ENCODE data around the gene MCCC2. TPM values are rescaled to one million over a fixed set of nuclear protein-coding genes. Genes with fewer than 3 reads are reported as not detected.
A peak's percentile ranks its signal among the peaks of the same experiment; 100 is the strongest.
"Not testable (repeated sequence)": the region's sequence is repeated elsewhere in the genome, so short reads cannot be mapped to it uniquely, and the experiment has no call there.

MCCC2 gene
- total RNA-seq, 2 experiments from 2014 or later: 49.3 to 51.6 TPM

GRCh38 chr5:71650940-71651339, 63.8 kb downstream of the MCCC2 start:
- H3K27ac Mint-ChIP-seq; CTCF ChIA-PET; H3K4me3 Mint-ChIP-seq; H3K9me3 Mint-ChIP-seq; H3K27me3 Mint-ChIP-seq (ENCODE audit: low read depth); DNase-seq: not testable (repeated sequence)
- intact Hi-C loops (cut with micrococcal nuclease): loop anchor here (1.0 kb wide), 1 partner anchor 50 kb away; no protein-coding TSS in a partner anchor
- Mint-ChIP-seq H3K4me1 (ENCODE audit: low read depth) (peaks cover 14% of the 10 kb centered on the region), H3K36me3 (ENCODE audit: low read depth) (peaks cover 54% of the 10 kb centered on the region)

- no peaks in the 10 kb centered on the region for H3K9me3 Mint-ChIP-seq
- H3K27ac Mint-ChIP-seq: no peak overlapping the region
- H3K27me3 Mint-ChIP-seq (ENCODE audit: low read depth): no peaks in the 10 kb centered on the region
- peaks cover 57% of the 10 kb centered on the region for H3K36me3 Mint-ChIP-seq (ENCODE audit: low read depth)
- no peak overlapping the region for H3K4me3 Mint-ChIP-seq
- CTCF ChIA-PET: interaction anchor here (0.6 kb wide), 1 partner anchor 15 kb away, joined by 3 read pairs; no protein-coding TSS in a partner anchor
- intact Hi-C loops (cut with micrococcal nuclease): loop anchor here (1.0 kb wide), 1 partner anchor 50 kb away; no protein-coding TSS in a partner anchor
- peak; percentile 70 for DNase-seq
- H3K4me1 Mint-ChIP-seq (ENCODE audit: low read depth): peaks cover 14% of the 10 kb centered on the region
Measured at GRCh38 chr5:71651579-71651978, 64.4 kb downstream of the MCCC2 start.

- no peak for DNase-seq
- Mint-ChIP-seq H3K4me3 (no peak overlapping the region), H3K4me1 (ENCODE audit: low read depth) (peaks cover 14% of the 10 kb centered on the region), H3K27ac (no peak overlapping the region), H3K36me3 (ENCODE audit: low read depth) (peaks cover 55% of the 10 kb centered on the region), H3K9me3 (no peaks in the 10 kb centered on the region), H3K27me3 (ENCODE audit: low read depth) (no peaks in the 10 kb centered on the region)
- intact Hi-C loops (cut with micrococcal nuclease): no loop called here
- CTCF ChIA-PET: no interaction called here
Measured at GRCh38 chr5:71652349-71652748, 65.2 kb downstream of the MCCC2 start.

- H3K4me1 Mint-ChIP-seq (ENCODE audit: low read depth): peaks cover 14% of the 10 kb centered on the region
- no peak for DNase-seq
- H3K36me3 Mint-ChIP-seq (ENCODE audit: low read depth): peaks cover 57% of the 10 kb centered on the region
- no peak overlapping the region for H3K4me3 Mint-ChIP-seq
- no peaks in the 10 kb centered on the region for H3K9me3 Mint-ChIP-seq
- H3K27me3 Mint-ChIP-seq (ENCODE audit: low read depth): no peaks in the 10 kb centered on the region
- intact Hi-C loops (cut with micrococcal nuclease): no loop called here
- CTCF ChIA-PET: interaction anchor here (0.6 kb wide), 1 partner anchor 12 kb away, joined by 5 read pairs; no protein-coding TSS in a partner anchor
- H3K27ac Mint-ChIP-seq: no peak overlapping the region
Measured at GRCh38 chr5:71652803-71653543, 65.8 kb downstream of the MCCC2 start.

- DNase-seq: no peak
- H3K9me3 Mint-ChIP-seq: no peaks in the 10 kb centered on the region
- H3K27me3 Mint-ChIP-seq (ENCODE audit: low read depth): no peaks in the 10 kb centered on the region
- no peaks in the 10 kb centered on the region for H3K4me1 Mint-ChIP-seq (ENCODE audit: low read depth)
- no peak overlapping the region for H3K27ac Mint-ChIP-seq
- no peak overlapping the region for H3K4me3 Mint-ChIP-seq
- intact Hi-C loops (cut with micrococcal nuclease): no loop called here
- CTCF ChIA-PET: interaction anchor here (0.7 to 1.0 kb wide), 2 partner anchors 58 to 178 kb away, joined by 3 read pairs; no protein-coding TSS in a partner anchor
- H3K36me3 Mint-ChIP-seq (ENCODE audit: low read depth): peaks cover 18% of the 10 kb centered on the region
Measured at GRCh38 chr5:71658916-71659662, 71.9 kb downstream of the MCCC2 start.

GRCh38 chr5:71662381-71662780, 75.2 kb downstream of the MCCC2 start:
- no peaks in the 10 kb centered on the region for H3K27me3 Mint-ChIP-seq (ENCODE audit: low read depth)
- peaks cover 9% of the 10 kb centered on the region for H3K36me3 Mint-ChIP-seq (ENCODE audit: low read depth)

GRCh38 chr5:71663191-71663969, 76.2 kb downstream of the MCCC2 start:
- CTCF ChIA-PET: no interaction called here
- no peak overlapping the region for H3K4me3 Mint-ChIP-seq
- DNase-seq: no peak
- H3K27ac Mint-ChIP-seq: no peak overlapping the region
- no peaks in the 10 kb centered on the region for H3K4me1 Mint-ChIP-seq (ENCODE audit: low read depth)
- peaks cover under 1% of the 10 kb centered on the region for H3K36me3 Mint-ChIP-seq (ENCODE audit: low read depth)
- H3K27me3 Mint-ChIP-seq (ENCODE audit: low read depth): no peaks in the 10 kb centered on the region
- H3K9me3 Mint-ChIP-seq: no peaks in the 10 kb centered on the region
- intact Hi-C loops (cut with micrococcal nuclease): no loop called here

More at GRCh38 chr5:71662381-71662780, 75.2 kb downstream of the MCCC2 start:
- Mint-ChIP-seq H3K4me3 (no peak overlapping the region), H3K4me1 (ENCODE audit: low read depth) (no peaks in the 10 kb centered on the region), H3K27ac (no peak overlapping the region), H3K9me3 (no peaks in the 10 kb centered on the region)
- no peak for DNase-seq
- intact Hi-C loops (cut with micrococcal nuclease): no loop called here
- CTCF ChIA-PET: interaction anchor here (0.6 kb wide), 1 partner anchor 13 kb away, joined by 3 read pairs; no protein-coding TSS in a partner anchor

GRCh38 chr5:71664615-71665014, 77.5 kb downstream of the MCCC2 start:
- H3K4me3 Mint-ChIP-seq; H3K9me3 Mint-ChIP-seq; DNase-seq; H3K27ac Mint-ChIP-seq; H3K27me3 Mint-ChIP-seq (ENCODE audit: low read depth); intact Hi-C loops (cut with micrococcal nuclease); H3K4me1 Mint-ChIP-seq (ENCODE audit: low read depth); H3K36me3 Mint-ChIP-seq (ENCODE audit: low read depth): not testable (repeated sequence)
- CTCF ChIA-PET: interaction anchor here (0.6 to 1.0 kb wide), 2 partner anchors 11 to 616 kb away, joined by 3 to 5 read pairs; no protein-coding TSS in a partner anchor

- H3K27ac Mint-ChIP-seq: no peak overlapping the region
- H3K9me3 Mint-ChIP-seq: no peaks in the 10 kb centered on the region
- no peaks in the 10 kb centered on the region for H3K36me3 Mint-ChIP-seq (ENCODE audit: low read depth)
Measured at GRCh38 chr5:71666321-71666720, 79.2 kb downstream of the MCCC2 start.

GRCh38 chr5:71677977-71678376, 90.8 kb downstream of the MCCC2 start:
- intact Hi-C loops (cut with micrococcal nuclease): no loop called here
- H3K4me1 Mint-ChIP-seq (ENCODE audit: low read depth): no peaks in the 10 kb centered on the region
- no peak for DNase-seq
- CTCF ChIA-PET: no interaction called here
- no peaks in the 10 kb centered on the region for H3K9me3 Mint-ChIP-seq
- H3K4me3 Mint-ChIP-seq: no peak overlapping the region
- no peak overlapping the region for H3K27ac Mint-ChIP-seq
- H3K27me3 Mint-ChIP-seq (ENCODE audit: low read depth): peaks cover 23% of the 10 kb centered on the region
- H3K36me3 Mint-ChIP-seq (ENCODE audit: low read depth): no peaks in the 10 kb centered on the region

More at GRCh38 chr5:71666321-71666720, 79.2 kb downstream of the MCCC2 start:
- intact Hi-C loops (cut with micrococcal nuclease): no loop called here
- Mint-ChIP-seq H3K27me3 (ENCODE audit: low read depth) (no peaks in the 10 kb centered on the region), H3K4me1 (ENCODE audit: low read depth) (no peaks in the 10 kb centered on the region), H3K4me3 (no peak overlapping the region)
- CTCF ChIA-PET: no interaction called here
- DNase-seq: no peak

GRCh38 chr5:71679714-71680113, 92.6 kb downstream of the MCCC2 start:
- no peak overlapping the region for H3K4me3 Mint-ChIP-seq
- no peaks in the 10 kb centered on the region for H3K36me3 Mint-ChIP-seq (ENCODE audit: low read depth)
- no peak overlapping the region for H3K27ac Mint-ChIP-seq
- H3K4me1 Mint-ChIP-seq (ENCODE audit: low read depth): no peaks in the 10 kb centered on the region
- CTCF ChIA-PET: no interaction called here
- intact Hi-C loops (cut with micrococcal nuclease): no loop called here
- DNase-seq: no peak
- peaks cover 4% of the 10 kb centered on the region for H3K9me3 Mint-ChIP-seq
- H3K27me3 Mint-ChIP-seq (ENCODE audit: low read depth): peaks cover 29% of the 10 kb centered on the region

GRCh38 chr5:71680510-71680909, 93.4 kb downstream of the MCCC2 start:
- Mint-ChIP-seq H3K9me3 (peaks cover 7% of the 10 kb centered on the region), H3K27ac (no peak overlapping the region), H3K36me3 (ENCODE audit: low read depth) (no peaks in the 10 kb centered on the region), H3K27me3 (ENCODE audit: low read depth) (peaks cover 34% of the 10 kb centered on the region), H3K4me1 (ENCODE audit: low read depth) (no peaks in the 10 kb centered on the region), H3K4me3 (no peak overlapping the region)
- DNase-seq: no peak
- intact Hi-C loops (cut with micrococcal nuclease): no loop called here
- CTCF ChIA-PET: no interaction called here

Data from activated naive CD4-positive, alpha-beta T cell treated with anti-CD3 and anti-CD28 coated beads for 36 hours (primary cell).